Colonic mucosa (tissue), 4 donors: ENCODE measurements around the gene OR56A5. TPM values are rescaled to one million over a fixed set of nuclear protein-coding genes. Genes with fewer than 3 reads are reported as not detected.

Experiments
- DNase-seq: peaks from one replicate; pipeline ENCODE4 v3.0.0-alpha.2; 2020
- H3K27ac ChIP-seq: fragments of 200-600 bp; one replicate; pipeline ENCODE4 v1.8.0; 2021
- H3K27me3 ChIP-seq: fragments of 200-600 bp; one replicate; pipeline ENCODE4 v1.8.0; 2021
- H3K36me3 ChIP-seq: fragments of 200-600 bp; one replicate; pipeline ENCODE4 v1.8.0; 2021
- H3K4me1 ChIP-seq: fragments of 200-600 bp; one replicate; pipeline ENCODE4 v1.8.0; 2021; ENCODE audit warnings: mild to moderate bottlenecking
- H3K4me3 ChIP-seq: fragments of 200-600 bp; one replicate; pipeline ENCODE4 v1.8.0; 2021
- H3K9ac ChIP-seq, 2 donors: one replicate each; pipeline ENCODE4 v1.7.0; 2013; ENCODE audit warnings: control low read depth in 2 of 2, low read depth in 2 of 2, low read length in 2 of 2
- H3K9me3 ChIP-seq: fragments of 200-600 bp; one replicate; pipeline ENCODE4 v1.8.0; 2021
- CTCF ChIP-seq: fragments of 200-600 bp; IDR thresholded peaks from one replicate; pipeline ENCODE4 v1.8.0; 2022; ENCODE audit warnings: antibody characterized with exemption, mild to moderate bottlenecking
- intact Hi-C: fragments of 100-400 bp; cut with DNase I; formaldehyde crosslinking; loops from one replicate; pipeline ENCODE4 v1.14.1; 2022
- total RNA-seq, 2 donors: library from RNA; stranded (reverse); fragmentation: NEBNext Ultra II Directional in 1 of 2; extraction: Animal tissue kit (Norgen Biotek cat#: 25700) in 1 of 2; gene quantifications; one replicate each; pipeline ENCODE4 v1.2.1, GENCODE V29; 2021
- donor health status: healthy.
- donor health status: DM: no; HTN: no; CAD: no.
- donor health status: DM: no; HTN: no; CAD: no.

OR56A5 gene
- total RNA-seq, 2 donors from 2014 or later = not detected

GRCh38 chr11:5955586-5955985, 12.7 kb downstream of the OR56A5 start:
- Histone ChIP-seq H3K4me1 (no peaks in the 10 kb centered on the region), H3K9ac (no peak overlapping the region), H3K27ac (no peak overlapping the region), H3K27me3 (no peaks in the 10 kb centered on the region), H3K9me3 (no peaks in the 10 kb centered on the region), H3K4me3 (no peak overlapping the region), H3K36me3 (no peaks in the 10 kb centered on the region)
- intact Hi-C loops = no loop called here
- no peak for TF ChIP-seq CTCF
- DNase-seq = no peak

- H3K9ac ChIP-seq = no peak within 1 kb of the TSS
- H3K36me3 ChIP-seq = no peaks in the 10 kb centered on the region
- H3K27ac ChIP-seq = no peak within 1 kb of the TSS
- DNase-seq = no peak
- intact Hi-C loops = no loop called here
- no peaks in the 10 kb centered on the region for H3K9me3 ChIP-seq
- H3K4me1 ChIP-seq = no peaks in the 10 kb centered on the region
- no peak for TF ChIP-seq CTCF
- no peak within 1 kb of the TSS for H3K4me3 ChIP-seq
- no peaks in the 10 kb centered on the region for H3K27me3 ChIP-seq
Observed at GRCh38 chr11:5941951-5942350, 26.3 kb downstream of the OR56A5 start, which contains the start of gene OR56A3. Gene OR56A3 (plus strand): TSS chr11:5942251. CDS start chr11:5947347, 5,096 bp downstream.

GRCh38 chr11:5940748-5941147, 27.5 kb downstream of the OR56A5 start:
- no peak for DNase-seq
- no peak overlapping the region for H3K9ac ChIP-seq
- no peaks in the 10 kb centered on the region for H3K4me1 ChIP-seq
- TF ChIP-seq CTCF = no peak
- no peak overlapping the region for H3K4me3 ChIP-seq
- H3K9me3 ChIP-seq = no peaks in the 10 kb centered on the region
- intact Hi-C loops = no loop called here
- no peaks in the 10 kb centered on the region for H3K27me3 ChIP-seq
- H3K27ac ChIP-seq = no peak overlapping the region
- H3K36me3 ChIP-seq = no peaks in the 10 kb centered on the region

GRCh38 chr11:5938603-5938965, 29.7 kb downstream of the OR56A5 start:
- intact Hi-C loops = no loop called here
- no peak for DNase-seq
- H3K9ac ChIP-seq = no peak overlapping the region
- no peaks in the 10 kb centered on the region for H3K36me3 ChIP-seq
- no peaks in the 10 kb centered on the region for H3K27me3 ChIP-seq
- H3K27ac ChIP-seq = no peak overlapping the region
- H3K4me3 ChIP-seq = no peak overlapping the region
- H3K4me1 ChIP-seq = no peaks in the 10 kb centered on the region
- TF ChIP-seq CTCF = no peak
- H3K9me3 ChIP-seq = no peaks in the 10 kb centered on the region

GRCh38 chr11:5937868-5938602, 30.3 kb downstream of the OR56A5 start:
- Histone ChIP-seq H3K4me1 (no peaks in the 10 kb centered on the region), H3K27ac (no peak overlapping the region), H3K9ac (no peak overlapping the region), H3K4me3 (no peak overlapping the region), H3K9me3 (no peaks in the 10 kb centered on the region), H3K36me3 (no peaks in the 10 kb centered on the region), H3K27me3 (no peaks in the 10 kb centered on the region)
- no peak for TF ChIP-seq CTCF
- DNase-seq = no peak
- intact Hi-C loops = no loop called here
